Measurements from ENCODE around the gene SDK1. TPM values are rescaled to one million over a fixed set of nuclear protein-coding genes. Genes with fewer than 3 reads are reported as not detected.
"Not testable (repeated sequence)": the region's sequence is repeated elsewhere in the genome, so short reads cannot be mapped to it uniquely, and the experiment has no call there.

The SDK1 gene
- total RNA-seq, 4 donors from 2014 or later = 2.0 to 9.3 (median 3.8) TPM

- Histone ChIP-seq H3K4me3 (no peak overlapping the region), H3K27ac (no peak overlapping the region), H3K9me3 (peaks cover 0 to 2% (median 0%) of the 10 kb centered on the region in 3 donors), H3K4me1 (no peaks in the 10 kb centered on the region), H3K36me3 (no peaks in the 10 kb centered on the region), H3K27me3 (no peaks in the 10 kb centered on the region)
- DNase-seq = no peak
- intact Hi-C loops (cut with DNase I) = no loop called here
- 75 to 83% methylated on average over 5 to 6 of the region's 6 CpGs for WGBS, 2 donors
- TF ChIP-seq POLR2A (IDR thresholded peaks at IDR 0.05) (no peak), CTCF (IDR thresholded peaks at IDR 0.05) (no peak)
These were observed 272.1 kb downstream of the SDK1 start for GRCh38 chr7:3573151-3573550.

GRCh38 chr7:3574386-3574785 lies 273.3 kb downstream of the SDK1 start:
- Histone ChIP-seq H3K27ac (no peak overlapping the region), H3K36me3 (no peaks in the 10 kb centered on the region), H3K27me3 (no peaks in the 10 kb centered on the region), H3K4me3 (no peak overlapping the region), H3K4me1 (no peaks in the 10 kb centered on the region), H3K9me3 (peaks cover 0 to 5% (median 3%) of the 10 kb centered on the region in 3 donors)
- 89 to 95% methylated on average over 8 of the region's 9 CpGs for WGBS, 2 donors
- intact Hi-C loops (cut with DNase I) = no loop called here
- no peak for DNase-seq
- TF ChIP-seq CTCF (IDR thresholded peaks at IDR 0.05) (no peak), POLR2A (IDR thresholded peaks at IDR 0.05) (no peak)

GRCh38 chr7:3575753-3576531 lies 274.9 kb downstream of the SDK1 start:
- DNase-seq = no peak
- TF ChIP-seq CTCF (IDR thresholded peaks at IDR 0.05) = no peak
- TF ChIP-seq POLR2A (IDR thresholded peaks at IDR 0.05) = no peak
- no peaks in the 10 kb centered on the region for H3K4me1 ChIP-seq
- peaks cover 0 to 5% (median 3%) of the 10 kb centered on the region in 3 donors for H3K9me3 ChIP-seq
- 73 to 81% methylated on average over 6 to 7 of the region's 7 CpGs for WGBS, 2 donors
- no peak overlapping the region for H3K27ac ChIP-seq
- no peak overlapping the region for H3K4me3 ChIP-seq
- H3K36me3 ChIP-seq = no peaks in the 10 kb centered on the region
- H3K27me3 ChIP-seq = no peaks in the 10 kb centered on the region
- intact Hi-C loops (cut with DNase I) = no loop called here

- H3K27ac ChIP-seq = no peak overlapping the region
- no peaks in the 10 kb centered on the region for H3K27me3 ChIP-seq
- H3K36me3 ChIP-seq = no peaks in the 10 kb centered on the region
- 91% methylated on average over 4 to 6 of the region's 6 CpGs for WGBS, 2 donors
- TF ChIP-seq CTCF (IDR thresholded peaks at IDR 0.05) = no peak
- no peak for TF ChIP-seq POLR2A (IDR thresholded peaks at IDR 0.05)
- H3K4me3 ChIP-seq = no peak overlapping the region
- peaks cover 0 to 5% (median 3%) of the 10 kb centered on the region in 3 donors for H3K9me3 ChIP-seq
- DNase-seq = no peak
- intact Hi-C loops (cut with DNase I) = no loop called here
- peaks cover 0 to 5% (median 0%) of the 10 kb centered on the region in 3 donors for H3K4me1 ChIP-seq
These were observed 277.3 kb downstream of the SDK1 start for GRCh38 chr7:3578399-3578798.

GRCh38 chr7:3579638-3580219 lies 278.7 kb downstream of the SDK1 start:
- H3K27ac ChIP-seq = no peak overlapping the region
- no peaks in the 10 kb centered on the region for H3K27me3 ChIP-seq
- peaks cover 0 to 5% (median 0%) of the 10 kb centered on the region in 3 donors for H3K4me1 ChIP-seq
- H3K4me3 ChIP-seq = no peak overlapping the region
- TF ChIP-seq CTCF (IDR thresholded peaks at IDR 0.05) = no peak
- no peak for TF ChIP-seq POLR2A (IDR thresholded peaks at IDR 0.05)
- intact Hi-C loops (cut with DNase I) = no loop called here
- no peak for DNase-seq
- 38 to 60% methylated on average over 1 of the region's 1 CpG for WGBS, 2 donors
- peaks cover 0 to 5% (median 3%) of the 10 kb centered on the region in 3 donors for H3K9me3 ChIP-seq
- no peaks in the 10 kb centered on the region for H3K36me3 ChIP-seq

- H3K4me1 ChIP-seq; H3K9me3 ChIP-seq; intact Hi-C loops (cut with DNase I); DNase-seq; H3K27me3 ChIP-seq; H3K27ac ChIP-seq; H3K4me3 ChIP-seq; H3K36me3 ChIP-seq: not testable (repeated sequence)
These were observed 281.1 kb downstream of the SDK1 start for GRCh38 chr7:3582145-3582544.
